Measurements from ENCODE around the gene DPEP1. TPM values are rescaled to one million over a fixed set of nuclear protein-coding genes. Genes with fewer than 3 reads are reported as not detected.
A peak's percentile ranks its signal among the peaks of the same experiment; 100 is the strongest.

Gene DPEP1
- total and polyA plus RNA-seq, 4 donors = 0.26 to 8.9 (median 0.95) TPM

- H3K9ac ChIP-seq (ENCODE audit: insufficient read depth in 1 of 2, low read length in 2 of 2) = no peak overlapping the region
- H3K9me3 ChIP-seq (ENCODE audit: control insufficient read depth in 4 of 4, insufficient read depth in 3 of 4, low read length in 3 of 4) = no peaks in the 10 kb centered on the region
- H3K4me1 ChIP-seq (ENCODE audit: control insufficient read depth in 5 of 5, insufficient read depth in 5 of 5, low read length in 5 of 5) = peaks cover 0 to 7% (median 0%) of the 10 kb centered on the region in 5 donors
- TF ChIP-seq, protein P1, sequence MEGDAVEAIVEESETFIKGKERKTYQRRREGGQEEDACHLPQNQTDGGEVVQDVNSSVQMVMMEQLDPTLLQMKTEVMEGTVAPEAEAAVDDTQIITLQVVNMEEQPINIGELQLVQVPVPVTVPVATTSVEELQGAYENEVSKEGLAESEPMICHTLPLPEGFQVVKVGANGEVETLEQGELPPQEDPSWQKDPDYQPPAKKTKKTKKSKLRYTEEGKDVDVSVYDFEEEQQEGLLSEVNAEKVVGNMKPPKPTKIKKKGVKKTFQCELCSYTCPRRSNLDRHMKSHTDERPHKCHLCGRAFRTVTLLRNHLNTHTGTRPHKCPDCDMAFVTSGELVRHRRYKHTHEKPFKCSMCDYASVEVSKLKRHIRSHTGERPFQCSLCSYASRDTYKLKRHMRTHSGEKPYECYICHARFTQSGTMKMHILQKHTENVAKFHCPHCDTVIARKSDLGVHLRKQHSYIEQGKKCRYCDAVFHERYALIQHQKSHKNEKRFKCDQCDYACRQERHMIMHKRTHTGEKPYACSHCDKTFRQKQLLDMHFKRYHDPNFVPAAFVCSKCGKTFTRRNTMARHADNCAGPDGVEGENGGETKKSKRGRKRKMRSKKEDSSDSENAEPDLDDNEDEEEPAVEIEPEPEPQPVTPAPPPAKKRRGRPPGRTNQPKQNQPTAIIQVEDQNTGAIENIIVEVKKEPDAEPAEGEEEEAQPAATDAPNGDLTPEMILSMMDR (IDR thresholded peaks at IDR 0.05; ENCODE audit: control extremely low read depth, extremely low read depth) = no peak
- 76 to 82% methylated on average over 16 of the region's 16 CpGs for whole genome bisulfite sequencing, 2 donors
- DNase-seq = peak in 1 of 3 donors; percentile 4
- H3K36me3 ChIP-seq (ENCODE audit: control insufficient read depth in 4 of 4, insufficient read depth in 4 of 4, low read length in 4 of 4) = no peaks in the 10 kb centered on the region
- H3K27me3 ChIP-seq (ENCODE audit: control insufficient read depth in 3 of 3, insufficient read depth in 3 of 3, low read length in 2 of 3) = no peaks in the 10 kb centered on the region
- peak overlapping the region in 1 of 2 donors; percentile 42 for H3K27ac ChIP-seq (ENCODE audit: low read depth in 1 of 2, low read length in 1 of 2)
- no peak overlapping the region for H3K4me3 ChIP-seq
- ATAC-seq (ENCODE audit: insufficient read depth, low FRiP score) = no peak
These were observed 58.9 kb downstream of the DPEP1 start for GRCh38 chr16:89672177-89672941.

- TF ChIP-seq, protein P1 (IDR thresholded peaks at IDR 0.05; ENCODE audit: control extremely low read depth, extremely low read depth) = no peak
- no peaks in the 10 kb centered on the region for H3K9me3 ChIP-seq (ENCODE audit: control insufficient read depth in 4 of 4, insufficient read depth in 3 of 4, low read length in 3 of 4)
- H3K4me1 ChIP-seq (ENCODE audit: control insufficient read depth in 5 of 5, insufficient read depth in 5 of 5, low read length in 5 of 5) = peaks cover 0 to 3% (median 0%) of the 10 kb centered on the region in 5 donors
- no peak overlapping the region for H3K9ac ChIP-seq (ENCODE audit: insufficient read depth in 1 of 2, low read length in 2 of 2)
- DNase-seq (no peak), ATAC-seq (ENCODE audit: insufficient read depth, low FRiP score) (no peak)
- H3K4me3 ChIP-seq = no peak overlapping the region
- no peaks in the 10 kb centered on the region for H3K27me3 ChIP-seq (ENCODE audit: control insufficient read depth in 3 of 3, insufficient read depth in 3 of 3, low read length in 2 of 3)
- H3K36me3 ChIP-seq (ENCODE audit: control insufficient read depth in 4 of 4, insufficient read depth in 4 of 4, low read length in 4 of 4) = peaks cover 0 to 4% (median 0%) of the 10 kb centered on the region in 4 donors
- H3K27ac ChIP-seq (ENCODE audit: low read depth in 1 of 2, low read length in 1 of 2) = no peak overlapping the region
- 98 to 99% methylated on average over 2 of the region's 2 CpGs for WGBS, 2 donors
These were observed 64.8 kb downstream of the DPEP1 start for GRCh38 chr16:89678258-89678657.

- Histone ChIP-seq H3K27ac (ENCODE audit: low read depth in 1 of 2, low read length in 1 of 2) (no peak overlapping the region), H3K36me3 (ENCODE audit: control insufficient read depth in 4 of 4, insufficient read depth in 4 of 4, low read length in 4 of 4) (peaks cover 0 to 14% (median 7%) of the 10 kb centered on the region in 4 donors), H3K9me3 (ENCODE audit: control insufficient read depth in 4 of 4, insufficient read depth in 3 of 4, low read length in 3 of 4) (peaks cover 0 to 3% (median 0%) of the 10 kb centered on the region in 4 donors), H3K9ac (ENCODE audit: insufficient read depth in 1 of 2, low read length in 2 of 2) (no peak overlapping the region), H3K27me3 (ENCODE audit: control insufficient read depth in 3 of 3, insufficient read depth in 3 of 3, low read length in 2 of 3) (no peaks in the 10 kb centered on the region), H3K4me3 (no peak overlapping the region), H3K4me1 (ENCODE audit: control insufficient read depth in 5 of 5, insufficient read depth in 5 of 5, low read length in 5 of 5) (peaks cover 0 to 9% (median 4%) of the 10 kb centered on the region in 5 donors)
- WGBS, 2 donors = 88 to 100% methylated on average over 1 of the region's 1 CpG
- TF ChIP-seq, protein P1 (IDR thresholded peaks at IDR 0.05; ENCODE audit: control extremely low read depth, extremely low read depth) = no peak
- no peak for ATAC-seq (ENCODE audit: insufficient read depth, low FRiP score)
- DNase-seq = peak in 1 of 3 donors; percentile 21
These were observed 72.5 kb downstream of the DPEP1 start for GRCh38 chr16:89685916-89686315.
